ENCODE measurements around the gene CAMK4.

GRCh38 chr5:111520908-111521307 is 296.7 kb downstream of the CAMK4 start:
- TF ChIP-seq POLR2A (IDR thresholded peaks at IDR 0.05): no peak
- no peak for TF ChIP-seq CTCF (IDR thresholded peaks at IDR 0.05)
